ENCODE data around the gene EMP2.

DNA sequence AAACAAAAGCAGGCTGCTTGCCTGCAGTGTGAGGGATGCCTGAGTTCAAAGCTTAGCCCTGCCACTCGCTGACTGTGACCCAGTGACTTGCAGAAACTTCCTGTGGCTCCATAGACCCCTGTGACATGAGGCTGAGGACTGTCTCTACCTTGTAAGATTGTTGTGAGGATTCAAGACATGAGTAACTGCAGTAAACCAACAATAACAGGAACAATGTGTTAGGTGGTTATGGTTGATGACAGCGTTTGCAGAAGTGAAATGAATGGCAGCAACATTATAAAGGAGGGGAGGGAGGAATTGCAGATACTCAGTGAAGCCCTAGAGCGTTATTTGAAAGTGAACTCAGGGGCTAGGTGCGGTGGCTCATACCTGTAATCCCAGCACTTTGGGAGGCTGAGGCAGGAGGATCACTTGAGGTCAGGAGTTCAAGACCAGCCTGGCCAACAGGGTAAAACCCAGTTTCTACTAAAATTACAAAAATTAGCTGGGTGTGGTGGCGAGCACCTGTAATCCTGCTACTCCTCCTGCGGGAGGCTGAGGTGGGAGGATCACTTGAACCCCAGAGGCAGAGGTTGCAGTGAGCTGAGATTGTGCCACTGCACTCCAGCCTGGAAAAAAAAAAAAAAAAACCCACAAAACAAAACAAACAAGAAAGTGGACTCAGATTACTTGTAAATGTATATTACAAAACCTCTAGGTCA lies 33.5 kb upstream of the EMP2 start:
- no peak for TF ChIP-seq POLR2AphosphoS5 (IDR thresholded peaks at IDR 0.05)
- TF ChIP-seq POLR2A (IDR thresholded peaks at IDR 0.05) = no peak
